ENCODE results near the gene UNC5C.

The UNC5C gene

DNA sequence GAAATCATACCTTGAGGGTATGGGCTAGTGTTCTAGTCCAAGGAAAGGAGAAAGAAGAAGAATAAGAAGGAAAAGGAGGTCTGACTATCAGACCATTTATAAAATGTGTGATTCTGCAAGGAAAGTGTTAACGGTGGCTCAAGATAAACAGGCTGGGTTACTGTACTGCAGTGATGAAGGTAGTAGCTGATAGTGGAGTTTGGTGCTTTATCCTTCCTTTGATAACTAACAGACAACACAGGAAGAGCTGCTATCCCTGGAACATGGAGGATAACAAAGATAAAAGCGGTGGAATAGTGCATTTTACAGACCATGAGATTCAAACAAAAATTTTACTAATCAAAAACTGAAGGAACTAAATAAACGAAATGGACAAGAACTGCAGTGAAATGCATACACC lies 2.6 kb downstream of the UNC5C start:
- no peak for FAIRE-seq

DNA sequence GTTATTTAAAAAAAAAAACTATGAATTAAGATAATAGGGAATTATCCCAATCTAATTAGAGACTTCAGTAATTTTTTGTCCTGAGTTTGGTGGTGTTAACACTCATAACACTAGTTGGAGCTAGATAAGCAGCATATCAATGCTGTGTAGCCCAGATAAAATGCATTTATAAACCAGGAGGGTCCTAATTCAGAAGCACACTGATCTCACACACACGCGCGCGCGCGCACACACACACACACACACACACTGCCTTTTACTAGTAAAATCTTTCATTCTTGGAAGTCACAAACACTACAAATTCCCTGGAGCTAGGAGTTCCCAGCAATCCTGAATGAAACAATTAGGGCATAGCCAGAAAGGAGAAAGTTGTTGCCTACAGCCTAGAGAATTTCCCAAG lies 3.2 kb downstream of the UNC5C start:
- no peak for FAIRE-seq

DNA sequence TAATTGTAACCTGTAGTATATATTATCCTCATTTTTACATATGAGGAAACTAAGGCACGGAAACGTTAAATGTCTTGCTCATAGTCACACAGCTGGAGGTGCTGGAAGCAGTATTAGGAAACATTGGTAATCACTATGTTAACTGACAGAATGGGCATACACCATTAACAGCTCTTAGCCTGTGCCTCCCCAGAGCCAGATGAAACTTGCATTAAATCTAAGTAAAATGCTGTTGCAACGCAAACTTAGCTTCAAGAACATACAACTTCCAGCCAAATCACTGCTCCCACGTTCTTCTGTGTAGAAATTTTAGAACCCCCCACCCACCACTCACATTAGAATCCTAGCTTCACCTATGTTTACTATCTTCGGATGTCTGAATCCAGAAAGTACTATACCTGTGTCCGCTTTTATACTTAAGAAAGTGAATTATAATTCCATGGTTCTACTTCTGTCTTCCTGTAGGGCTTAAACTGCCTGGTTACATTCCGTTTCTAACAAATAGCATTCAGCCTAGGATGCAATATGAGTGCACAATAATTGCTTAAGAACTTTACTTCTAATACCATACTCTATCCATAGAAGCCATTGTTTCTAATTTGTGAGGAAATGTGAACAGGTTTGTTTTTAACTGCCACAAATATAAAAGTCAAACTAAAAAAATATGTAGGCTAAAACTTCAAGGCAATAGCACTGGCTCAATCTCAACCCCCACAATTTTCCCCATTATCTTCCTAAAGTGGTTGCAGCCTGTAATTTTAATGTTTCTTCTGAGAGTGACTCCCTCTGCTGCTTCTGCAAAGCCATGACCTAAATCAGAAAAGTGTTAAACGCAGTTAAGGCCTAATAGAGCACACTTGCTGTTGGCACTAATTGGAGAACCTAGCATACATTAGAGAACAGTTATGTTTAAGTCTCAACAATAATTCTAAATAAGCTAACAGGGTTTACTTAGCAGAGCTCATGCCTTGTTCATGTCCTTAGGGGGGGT lies 4.4 kb downstream of the UNC5C start:
- no peak for FAIRE-seq

DNA sequence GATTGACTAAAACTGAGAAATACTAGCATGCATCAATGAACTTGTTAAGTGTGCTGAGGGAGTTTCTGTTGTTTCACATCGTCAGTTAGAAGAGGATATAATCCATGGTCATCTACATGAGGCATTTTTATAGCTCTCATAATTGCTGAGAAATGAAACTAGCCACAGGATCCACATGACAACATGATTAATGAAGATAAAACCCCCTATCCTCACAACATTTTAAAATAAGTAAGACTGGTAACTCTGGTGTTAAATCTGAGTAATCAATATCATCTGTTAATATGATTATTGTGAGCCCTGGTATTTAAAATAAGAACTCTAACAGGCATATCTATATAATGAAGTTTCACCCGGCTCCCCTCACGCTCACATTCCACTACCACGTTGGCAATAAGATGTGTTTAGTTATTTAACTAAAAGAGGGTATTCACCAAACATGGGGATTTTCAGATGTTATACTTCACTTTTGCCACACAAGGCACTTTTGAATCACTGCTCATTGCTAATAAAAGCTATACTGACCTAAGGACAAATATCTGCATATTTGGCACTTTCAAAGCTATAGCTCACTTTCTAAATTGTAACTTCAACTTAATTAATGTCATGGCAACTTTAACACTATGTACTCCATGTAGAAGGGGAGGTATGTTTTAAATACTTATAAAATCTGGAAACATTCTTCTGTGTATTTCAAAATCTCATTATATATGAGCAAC lies 6.7 kb downstream of the UNC5C start:
- no peak for FAIRE-seq

DNA sequence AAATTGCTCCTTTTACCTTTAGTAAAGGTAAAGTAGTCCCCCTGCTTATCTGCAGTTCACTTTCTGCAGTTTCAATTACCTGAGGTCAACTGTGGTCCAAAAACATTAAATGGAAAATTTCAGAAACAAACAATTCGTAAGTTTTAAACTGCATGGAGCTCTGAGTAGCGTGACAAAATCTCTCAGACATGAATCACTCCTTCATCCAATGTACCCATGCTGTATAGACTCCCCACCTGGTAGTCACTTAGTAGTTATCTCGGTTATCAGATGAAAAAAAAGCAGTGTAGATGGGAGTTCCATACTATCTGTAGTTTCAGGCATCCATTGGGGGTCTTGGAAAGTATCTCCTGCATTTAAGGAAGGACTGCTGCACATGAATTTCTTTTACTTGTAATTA lies 7.7 kb downstream of the UNC5C start:
- FAIRE-seq = no peak

DNA sequence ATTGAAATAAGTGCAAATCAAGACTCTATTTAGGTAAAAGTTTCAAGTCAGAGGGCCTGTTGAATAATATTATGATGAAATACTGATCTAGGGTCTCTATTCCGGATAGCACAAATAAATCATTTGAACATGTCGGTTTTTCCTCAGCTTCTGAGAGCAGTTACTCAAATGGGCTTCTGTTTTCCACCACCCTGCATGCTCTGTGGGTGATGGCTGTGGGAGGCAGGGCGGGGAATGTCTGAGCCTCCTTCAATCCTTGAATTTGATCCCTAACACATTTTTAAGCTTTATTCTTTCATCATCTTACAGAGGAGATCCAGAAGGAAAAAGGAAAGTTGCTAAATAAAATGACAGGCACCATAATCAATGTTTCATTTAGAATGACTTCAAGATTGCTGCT lies 8.5 kb downstream of the UNC5C start:
- no peak for FAIRE-seq

DNA sequence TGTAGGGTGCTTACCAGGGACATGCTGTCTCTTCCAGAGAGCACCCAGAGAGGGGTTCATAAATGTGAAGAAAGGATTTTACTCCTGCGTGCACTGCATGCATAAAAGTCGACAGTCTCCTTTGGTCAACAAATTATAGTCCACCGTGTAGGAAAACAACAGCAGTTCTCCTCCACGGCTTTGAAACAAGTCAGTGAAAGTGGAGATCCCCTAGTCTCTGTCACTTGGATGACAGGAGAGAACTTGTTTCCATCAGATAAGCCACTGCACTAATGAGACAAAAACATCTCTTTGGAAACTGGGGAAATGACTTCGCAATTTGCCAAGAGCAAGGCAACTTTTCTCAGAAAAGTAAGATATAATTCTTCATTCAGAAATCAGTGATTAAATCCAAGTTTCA lies 9.7 kb downstream of the UNC5C start:
- no peak for FAIRE-seq

DNA sequence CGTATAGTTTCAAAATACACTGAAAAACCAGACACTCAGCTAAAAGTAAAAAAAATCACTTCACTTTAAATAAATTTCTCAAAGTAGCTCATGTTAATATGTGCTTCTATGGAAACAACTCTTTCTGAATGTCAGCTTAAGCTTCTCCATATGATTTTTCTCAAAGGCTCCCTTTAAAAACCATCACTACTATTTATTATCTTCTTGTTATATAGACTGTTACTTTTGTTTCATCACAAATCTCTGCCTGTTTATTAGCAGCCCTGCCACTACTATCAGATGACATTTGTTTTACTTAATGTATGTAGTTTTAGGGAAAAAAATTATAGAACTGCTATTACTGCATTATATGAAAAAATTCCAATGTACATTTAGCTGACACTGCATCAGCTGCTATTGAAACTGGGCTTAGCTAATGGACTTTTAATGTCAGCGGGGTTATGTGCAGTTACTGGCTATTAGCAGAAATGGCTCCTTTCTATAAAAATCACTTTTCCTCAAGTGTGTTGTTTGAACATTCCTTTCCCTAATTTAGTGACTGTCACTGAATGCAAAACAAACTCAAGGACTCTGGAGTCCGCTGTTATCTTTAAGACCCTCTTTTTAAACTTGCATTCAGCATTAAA lies 10.8 kb downstream of the UNC5C start:
- FAIRE-seq = no peak

DNA sequence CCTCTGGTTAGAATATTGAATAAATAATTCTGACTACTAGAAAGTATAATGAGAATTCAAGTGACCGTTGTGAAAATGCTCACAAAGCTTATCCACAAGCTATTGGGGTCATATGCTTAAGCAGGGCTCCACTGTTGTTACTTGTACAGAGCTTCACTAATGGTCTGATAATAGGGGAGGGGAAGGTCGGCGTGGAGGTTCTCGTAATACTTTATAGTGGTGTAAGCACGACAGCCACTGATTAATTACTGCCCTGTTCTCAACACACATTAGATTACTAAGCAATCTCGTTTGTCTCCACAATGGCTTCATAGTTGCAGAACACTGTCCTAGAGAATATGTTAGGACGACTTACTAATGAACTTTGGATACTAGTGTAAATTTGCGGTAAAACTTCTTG lies 11.6 kb downstream of the UNC5C start:
- FAIRE-seq = no peak

DNA sequence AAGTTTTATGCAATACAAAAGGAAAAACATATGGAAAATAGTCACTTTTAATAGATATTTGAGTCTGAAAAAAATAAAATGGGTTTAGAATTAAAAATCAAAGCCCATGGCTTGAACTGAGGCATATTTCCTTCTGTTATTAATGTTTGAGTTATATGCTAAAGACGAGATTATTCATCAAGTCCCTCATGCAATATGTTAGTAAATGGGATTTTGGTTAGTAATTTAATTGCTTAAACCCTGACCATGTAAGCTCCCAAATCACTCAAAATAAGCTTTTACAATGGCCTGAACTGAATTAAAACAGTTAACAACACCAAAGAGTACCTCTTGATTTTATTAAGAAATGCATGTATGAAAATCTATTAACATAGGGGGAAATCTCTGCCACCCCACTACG lies 12.1 kb downstream of the UNC5C start:
- FAIRE-seq = no peak

DNA sequence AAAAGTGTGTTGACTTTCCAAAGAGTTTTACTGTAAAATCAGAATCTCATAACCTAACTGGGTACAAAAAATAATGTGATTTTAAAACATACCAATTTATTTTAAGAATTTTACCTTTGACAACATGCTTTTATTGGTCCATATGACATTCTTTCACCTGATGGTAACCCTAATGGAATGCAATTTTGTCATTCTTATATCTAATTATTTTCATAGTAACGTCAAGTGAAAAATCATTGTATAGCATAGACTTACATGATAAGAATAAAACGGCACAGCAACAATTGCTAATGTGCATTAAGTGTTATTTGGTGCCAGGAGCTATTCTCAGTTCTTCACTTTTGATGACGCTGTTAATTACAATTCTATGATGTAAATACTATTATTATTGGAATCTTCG lies 13.6 kb downstream of the UNC5C start:
- no peak for FAIRE-seq

DNA sequence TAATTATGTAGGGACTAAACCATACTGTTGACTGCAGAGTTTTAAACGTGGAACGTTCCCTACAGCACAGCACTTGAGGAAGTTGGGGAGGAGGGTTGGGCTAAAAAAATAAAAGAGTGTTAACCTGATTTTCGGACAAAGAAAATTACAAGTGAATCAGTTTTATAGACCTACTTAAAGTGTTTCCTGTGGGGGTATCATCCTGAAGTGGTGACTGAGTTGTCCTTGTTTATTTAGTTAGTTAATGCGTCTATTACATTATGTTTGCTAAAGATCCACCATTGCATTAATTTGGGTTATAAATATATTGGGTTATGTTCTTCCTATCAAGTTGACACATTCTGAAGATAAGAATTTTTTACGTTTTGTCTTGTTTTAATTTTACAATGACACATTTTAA lies 14.7 kb downstream of the UNC5C start:
- FAIRE-seq = no peak

DNA sequence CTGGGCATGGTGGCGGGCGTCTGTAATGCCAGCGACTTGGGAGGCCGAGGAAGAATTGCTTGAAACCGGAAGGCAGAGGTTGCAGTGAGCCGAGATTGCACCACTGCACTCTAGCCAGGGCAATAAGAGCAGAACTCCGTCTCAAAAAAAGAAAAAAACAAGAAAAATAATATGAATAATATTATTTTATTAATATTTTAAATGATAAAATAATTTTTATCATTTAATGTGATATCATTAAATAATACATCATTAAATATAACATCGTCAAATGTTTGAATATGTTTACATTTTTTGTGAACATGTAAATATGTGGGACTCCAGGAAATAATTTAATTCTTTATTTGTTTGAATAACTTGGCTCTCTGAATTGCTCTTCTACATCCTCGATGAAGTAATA lies 15.5 kb downstream of the UNC5C start:
- peak; percentile 63 for FAIRE-seq

DNA sequence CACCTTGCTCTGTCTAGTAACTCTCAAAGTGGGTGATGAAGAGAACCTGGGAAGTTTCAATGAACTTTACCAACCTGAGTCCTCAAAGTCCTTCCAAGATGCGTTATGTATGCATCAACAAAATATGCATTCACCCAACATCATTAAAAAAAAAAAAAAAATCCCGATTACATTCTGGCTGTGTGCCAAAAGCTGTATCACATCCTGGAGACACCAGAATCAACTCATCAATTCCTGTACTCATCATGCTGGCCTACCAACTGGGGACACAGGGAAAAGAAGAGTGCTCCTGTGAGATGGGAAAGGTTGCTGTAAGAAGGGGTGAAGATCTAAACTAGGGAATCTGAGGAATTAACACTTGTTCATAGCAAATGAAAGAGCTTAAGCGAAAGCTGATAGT lies 16.5 kb downstream of the UNC5C start:
- no peak for FAIRE-seq

DNA sequence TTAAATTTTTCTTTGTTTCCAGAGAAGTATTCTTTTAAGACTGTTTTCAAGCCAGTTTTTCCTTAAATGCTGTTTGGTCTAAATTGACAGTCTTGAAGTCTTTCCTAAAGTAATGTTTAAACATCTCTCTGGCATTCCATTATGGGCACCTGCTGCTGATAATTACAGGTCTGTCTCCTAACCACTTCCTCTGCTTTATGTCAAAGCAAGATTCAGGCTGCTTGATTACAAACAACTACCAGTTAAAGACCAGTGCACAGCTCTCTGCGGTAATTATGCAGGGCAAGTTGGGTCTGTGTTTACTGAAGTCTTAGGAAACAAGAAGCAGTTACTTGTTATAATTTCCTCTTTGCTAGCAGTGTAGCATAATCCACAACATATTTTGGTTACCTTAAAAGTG lies 17.6 kb downstream of the UNC5C start:
- no peak for FAIRE-seq

DNA sequence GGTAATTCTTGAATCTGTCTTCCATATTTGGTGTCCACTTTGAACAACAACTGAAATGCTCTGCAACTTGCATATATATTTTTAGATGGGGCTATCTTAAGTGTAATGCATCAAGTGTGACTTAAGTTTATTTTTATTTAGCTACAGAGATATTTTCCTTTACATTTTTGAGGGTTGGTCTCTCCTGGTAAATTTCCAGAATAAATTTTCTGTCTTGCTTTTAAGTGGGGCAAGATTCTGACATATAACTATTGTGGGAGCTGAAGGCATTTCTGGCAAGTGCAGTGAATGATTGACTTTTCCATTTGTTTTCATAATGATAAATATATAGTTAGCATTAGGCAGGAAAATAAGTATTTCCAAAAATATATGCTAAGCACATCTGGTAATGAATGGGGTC lies 18.8 kb downstream of the UNC5C start:
- FAIRE-seq = no peak

DNA sequence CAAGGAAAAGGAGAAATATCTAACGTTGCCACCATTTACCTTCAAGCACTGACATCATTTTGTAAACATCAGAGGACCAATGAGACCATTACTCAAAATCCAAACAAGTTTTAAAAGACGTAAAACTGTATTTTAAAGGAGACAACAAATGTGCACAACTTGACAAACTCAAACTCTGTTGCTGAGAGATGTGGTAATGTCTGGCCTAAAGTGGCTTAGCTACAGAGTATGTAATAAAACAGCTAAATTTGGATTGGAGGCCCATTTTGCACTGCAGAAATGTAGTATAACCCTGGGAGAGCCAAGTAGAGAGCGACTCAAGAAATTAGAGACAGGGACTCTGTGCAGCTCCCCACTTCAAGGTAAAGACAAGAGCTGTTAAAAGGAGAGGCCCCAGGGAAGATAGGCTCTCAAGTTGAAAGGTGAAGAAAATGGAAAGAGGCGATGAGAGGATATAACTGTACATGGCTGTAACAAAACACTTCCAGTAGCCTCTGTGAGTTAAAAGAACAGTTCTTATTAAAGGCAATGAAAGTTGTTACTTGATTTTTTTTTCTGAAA lies 20.3 kb downstream of the UNC5C start:
- no peak for FAIRE-seq

DNA sequence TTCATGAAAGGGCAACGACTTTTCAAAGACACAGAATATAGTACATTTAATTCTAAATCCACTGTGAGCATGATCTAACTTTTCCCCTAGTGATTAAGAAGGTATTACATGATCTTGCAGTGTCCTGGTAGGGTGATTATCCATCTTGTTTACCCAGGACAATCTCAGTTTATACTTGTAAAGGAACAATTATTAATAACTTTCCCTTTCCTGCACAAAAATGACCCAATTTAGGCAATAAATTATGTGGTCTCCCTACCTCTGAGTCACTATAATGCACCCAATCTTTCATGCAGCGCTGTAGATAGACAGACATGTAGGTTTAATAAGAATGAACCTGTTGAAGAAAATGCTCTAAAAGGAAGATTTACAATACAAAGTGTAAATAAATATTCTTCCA lies 22.7 kb downstream of the UNC5C start:
- FAIRE-seq = no peak

DNA sequence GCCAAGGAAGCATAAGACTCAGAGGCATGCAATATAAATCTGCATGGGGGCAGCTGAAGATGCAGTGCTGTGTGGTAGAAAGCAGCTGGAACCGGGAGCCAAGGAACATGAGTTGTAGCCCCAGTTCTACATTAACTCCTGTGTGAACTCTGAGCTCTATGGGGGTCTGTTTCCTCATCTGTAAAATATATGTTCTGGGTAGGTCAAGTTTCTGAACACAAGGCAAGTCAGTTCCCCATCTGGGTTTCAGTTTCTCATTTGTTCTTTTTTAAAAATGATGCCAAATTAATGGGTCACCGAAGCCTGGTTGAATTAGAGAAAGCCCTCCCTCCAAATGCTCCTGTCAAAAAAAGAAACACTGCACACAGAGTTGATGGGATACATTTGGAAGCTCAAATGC lies 24.0 kb downstream of the UNC5C start:
- FAIRE-seq = no peak

DNA sequence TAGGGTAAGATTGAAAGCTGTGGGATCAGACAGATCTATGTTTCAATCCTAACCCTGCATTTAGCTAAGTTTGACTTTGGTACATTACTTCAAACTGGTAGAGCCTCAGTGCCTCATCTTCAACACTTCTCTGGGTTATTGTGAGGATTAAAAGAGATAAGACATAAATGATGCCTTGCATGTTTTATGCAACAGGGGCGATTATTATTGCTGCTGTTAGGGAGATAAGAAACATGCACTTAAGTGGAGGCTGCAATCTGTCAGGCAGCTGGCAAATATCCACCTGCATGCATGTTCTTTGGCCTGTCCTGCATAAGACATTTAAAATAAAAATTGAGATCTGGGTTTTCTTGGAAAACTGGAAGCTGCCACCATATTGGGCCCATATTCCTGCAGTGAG lies 24.6 kb downstream of the UNC5C start:
- FAIRE-seq = no peak

DNA sequence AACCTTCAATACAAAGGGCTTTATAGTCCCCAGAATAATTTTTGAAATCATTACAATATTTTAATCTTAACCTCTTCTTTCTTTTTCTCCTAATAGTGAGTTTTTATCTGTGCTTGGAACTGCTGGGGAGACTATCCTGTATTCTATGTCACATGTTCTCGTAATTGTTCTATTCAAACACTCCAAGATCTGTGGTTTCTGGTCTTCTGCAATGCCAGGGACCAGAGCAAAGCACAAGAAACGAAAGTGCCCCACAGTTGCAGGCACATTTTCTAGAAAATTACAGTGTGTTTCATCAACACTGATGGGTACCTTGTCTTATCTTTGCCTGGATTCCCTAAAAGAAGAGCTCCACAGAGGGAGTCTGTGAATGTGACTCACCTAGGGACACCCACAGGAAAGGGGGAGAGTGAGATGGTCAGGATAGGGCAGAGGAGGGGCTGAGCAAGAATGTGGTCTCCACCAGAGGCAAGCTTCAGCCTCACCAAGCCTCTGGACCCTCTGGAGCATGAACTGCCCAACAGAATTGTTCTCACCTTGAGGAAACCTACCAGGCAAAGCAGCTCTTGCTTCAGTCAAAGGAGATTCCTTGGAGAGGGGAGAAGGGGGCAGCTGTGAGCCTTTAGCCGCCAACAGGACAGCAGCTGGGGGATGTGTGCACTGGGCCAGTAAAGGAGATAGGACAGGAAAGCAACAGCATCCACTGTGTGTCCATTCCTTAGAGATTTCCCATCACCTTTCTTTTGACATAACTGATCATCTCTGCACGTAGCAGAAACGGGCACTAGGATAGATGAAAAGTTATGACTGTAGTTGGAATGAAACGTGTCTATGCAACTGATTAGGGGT lies 25.9 kb downstream of the UNC5C start:
- no peak for FAIRE-seq

DNA sequence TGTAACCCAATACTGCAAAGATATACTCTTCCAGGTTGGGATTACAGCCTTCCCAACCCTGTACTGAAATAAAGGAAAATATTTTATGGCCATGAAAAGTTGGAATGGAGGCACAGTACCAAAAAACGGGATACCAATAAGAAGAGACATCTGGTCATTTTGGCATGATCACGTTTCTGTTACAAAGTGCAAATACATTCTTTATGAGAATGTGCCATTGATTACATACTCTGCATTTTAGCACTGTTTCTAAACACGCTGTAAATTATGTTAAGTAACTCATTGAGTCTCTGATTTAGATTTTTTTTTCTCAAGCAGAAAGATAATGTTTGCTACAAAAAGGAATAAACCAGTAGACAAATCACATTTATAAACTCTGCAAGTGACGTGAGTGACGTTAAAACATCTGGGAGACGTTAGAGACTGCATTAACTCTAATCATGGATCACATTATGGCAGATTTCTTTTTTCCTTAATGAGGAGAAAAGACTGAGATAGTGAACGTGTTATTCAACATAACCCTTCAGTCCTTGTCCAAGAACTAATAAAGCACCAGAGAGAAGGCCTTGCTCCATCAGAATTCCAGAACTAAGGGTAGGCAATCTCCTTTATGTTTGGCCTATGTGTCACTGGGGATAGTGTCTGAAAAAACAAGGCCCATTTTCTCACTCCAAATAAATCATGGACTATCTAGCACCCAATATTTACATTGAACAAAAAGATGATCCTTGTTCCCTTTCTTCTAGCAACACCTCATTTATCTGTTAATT lies 31.0 kb downstream of the UNC5C start:
- no peak for FAIRE-seq
